HG03103 (cell line): ENCODE data around the gene PCK2.
"Not testable (repeated sequence)": the region's sequence is repeated elsewhere in the genome, so short reads cannot be mapped to it uniquely, and the experiment has no call there.

Experiments
- ATAC-seq: cut with Tn5 transposase; IDR thresholded peaks from one replicate; pipeline ENCODE4 v1.9.1; 2021; ENCODE audit warnings: low read depth; ENCODE audit not compliant: unreplicated experiment

PCK2 gene

GRCh38 chr14:24093901-24094840 lies at the start of gene PCK2:
Gene PCK2 (plus strand): TSS chr14:24094311. CDS start chr14:24094406, 95 bp downstream.
- peak; percentile 44 for ATAC-seq

- not testable (repeated sequence) for ATAC-seq
Measured at GRCh38 chr14:24049002-24049401, 45.1 kb upstream of the PCK2 start.

- ATAC-seq = not testable (repeated sequence)
Measured at GRCh38 chr14:24050753-24051152, 43.4 kb upstream of the PCK2 start.

- ATAC-seq = no peak
Measured at GRCh38 chr14:24051176-24051788, 42.8 kb upstream of the PCK2 start.

DNA sequence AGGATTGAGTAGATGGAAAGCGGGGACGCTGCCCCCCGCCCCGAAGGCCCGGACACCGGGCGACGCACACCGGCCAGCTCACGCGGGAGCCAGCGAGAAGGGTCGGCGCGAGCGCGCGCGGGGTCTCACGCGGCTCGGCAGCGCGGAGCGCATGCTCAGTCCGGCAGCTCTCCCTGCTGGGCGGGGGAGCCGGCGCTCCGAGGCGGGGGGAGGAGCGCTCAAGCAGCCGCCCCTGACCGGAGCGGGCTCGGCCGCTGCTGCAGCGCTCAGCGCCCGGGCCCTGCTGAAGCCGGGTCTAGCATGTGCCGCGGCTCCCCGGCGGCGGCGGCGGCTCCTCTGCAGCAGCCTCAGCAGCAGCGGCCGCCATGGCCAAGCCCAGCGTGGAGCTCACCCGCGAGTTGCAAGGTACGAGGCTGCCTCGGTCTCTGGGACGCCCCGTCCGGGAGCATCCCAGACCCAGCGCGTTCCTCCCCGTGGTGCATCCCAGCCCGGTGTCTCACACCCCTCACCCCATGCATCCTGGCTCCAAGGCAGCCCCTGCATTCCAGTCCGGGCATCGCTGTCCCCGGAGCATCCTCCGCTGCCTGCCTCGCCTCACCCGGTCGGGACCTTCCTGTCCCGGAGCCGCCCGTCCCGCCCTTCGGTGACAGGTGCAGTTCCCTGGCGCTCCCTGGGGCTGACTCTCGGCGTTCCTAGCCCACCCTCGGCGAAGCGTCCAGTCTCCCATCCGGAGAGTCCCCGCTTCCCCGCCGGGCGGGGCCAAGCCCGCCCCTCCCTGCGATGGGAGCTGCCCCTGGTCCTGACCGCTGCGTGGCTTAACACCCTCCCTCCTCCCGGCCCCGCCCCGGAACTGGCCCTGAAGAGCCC lies 42.1 kb upstream of the PCK2 start, which contains the start of gene CARMIL3:
Gene CARMIL3, plus strand, starts transcription at position 221 of the 867 bp plus-strand sequence. Its CDS starts 145 bp downstream, at position 366.
- no peak for ATAC-seq

DNA sequence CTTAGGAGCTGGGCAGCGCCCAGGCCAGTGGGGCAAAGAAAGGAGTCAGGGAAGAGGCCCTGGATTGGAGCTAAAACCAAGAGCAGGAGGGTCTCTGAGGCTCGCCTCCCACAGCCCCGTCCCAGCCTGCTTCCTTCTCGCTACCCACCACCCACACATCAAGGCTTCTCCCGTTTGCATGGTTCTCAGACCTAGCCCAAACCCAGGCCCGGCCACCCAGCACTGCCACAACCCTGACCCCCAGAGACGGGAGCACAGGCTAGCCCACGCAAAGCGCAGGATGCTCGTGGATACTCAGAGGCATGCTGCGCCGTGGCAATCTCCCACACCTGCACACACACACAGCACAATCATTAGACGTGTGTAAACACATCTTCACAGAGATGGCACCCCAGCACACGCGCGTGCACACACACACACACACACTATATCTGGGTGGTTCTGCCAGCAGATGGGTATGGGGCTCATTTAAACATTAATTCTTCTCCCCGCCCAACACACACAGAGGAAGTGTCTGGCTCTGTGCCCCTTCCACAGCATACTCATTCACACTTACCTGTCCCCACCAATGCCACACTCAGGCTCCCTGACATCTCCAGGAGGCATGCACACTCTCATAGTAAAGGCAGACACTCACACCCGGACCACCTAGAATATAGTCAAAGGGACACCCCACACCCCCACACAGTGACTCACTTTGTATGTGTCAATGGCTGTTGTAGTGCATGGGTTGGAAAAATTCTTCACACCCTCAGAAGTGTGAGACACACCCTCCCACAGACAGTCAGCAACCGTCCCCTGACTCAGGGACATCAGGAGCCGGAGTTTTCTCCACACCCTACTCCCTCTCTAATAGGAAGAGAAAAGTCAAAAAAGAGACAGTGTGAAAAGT lies 41.2 kb upstream of the PCK2 start:
- ATAC-seq = no peak

- no peak for ATAC-seq
Measured at GRCh38 chr14:24053548-24054323, 40.4 kb upstream of the PCK2 start.

DNA sequence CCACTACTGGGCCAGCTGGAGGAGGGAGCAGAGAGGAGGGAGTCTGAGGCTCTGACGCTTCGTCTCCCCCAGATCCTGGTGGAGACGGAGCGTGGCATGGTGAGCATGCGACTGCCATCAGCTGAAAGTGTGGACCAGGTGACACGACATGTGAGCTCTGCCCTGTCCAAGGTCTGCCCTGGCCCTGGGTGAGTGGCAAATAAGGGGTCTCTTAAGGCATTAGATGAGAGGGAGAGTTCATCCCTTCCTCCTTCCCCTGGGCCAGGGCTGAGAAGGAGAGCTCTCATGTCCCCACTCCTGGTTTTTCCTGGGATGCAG lies 39.8 kb upstream of the PCK2 start:
- no peak for ATAC-seq

- ATAC-seq = no peak
Measured at GRCh38 chr14:24054646-24055045, 39.5 kb upstream of the PCK2 start.

DNA sequence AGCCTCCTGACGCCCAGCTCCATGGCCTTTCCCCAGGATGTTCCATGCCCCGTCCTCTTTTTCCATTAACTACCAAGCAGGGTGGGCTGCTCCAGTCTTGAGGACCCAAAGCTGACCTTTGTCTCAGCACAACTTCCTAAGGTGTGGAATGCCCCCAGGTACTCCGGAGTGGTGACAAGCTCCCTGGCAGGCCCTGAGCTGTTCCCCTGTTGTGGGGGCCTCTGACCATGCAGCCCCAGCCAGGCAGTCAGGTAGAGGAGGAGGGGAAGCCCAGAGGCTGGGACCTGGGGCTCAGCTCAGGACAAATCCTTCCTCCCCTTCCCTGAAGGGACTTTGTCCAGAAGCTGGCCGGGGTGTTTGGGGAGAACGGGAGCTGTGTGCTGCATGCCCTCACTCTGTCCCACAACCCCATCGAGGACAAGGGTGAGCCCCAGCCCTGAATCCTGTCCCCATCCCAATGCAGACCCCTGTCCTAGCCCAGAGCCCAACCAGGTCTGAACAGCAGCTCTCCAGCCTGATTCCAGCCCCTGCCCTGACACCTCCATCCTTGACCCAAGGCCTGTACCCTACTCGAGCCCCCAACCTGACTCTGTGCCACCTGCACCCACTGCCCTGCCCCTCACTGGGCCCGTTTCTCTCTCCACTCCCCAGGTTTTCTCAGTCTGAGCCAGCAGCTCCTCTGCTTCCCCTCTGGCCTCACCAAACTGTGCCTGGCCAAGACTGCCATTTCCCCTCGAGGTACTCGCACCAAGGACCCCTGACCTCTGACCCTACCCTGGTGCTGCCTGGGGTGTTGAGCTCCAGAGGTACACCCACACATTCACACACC lies 37.9 kb upstream of the PCK2 start:
- no peak for ATAC-seq

GRCh38 chr14:24056800-24057184 lies 37.3 kb upstream of the PCK2 start:
- no peak for ATAC-seq

GRCh38 chr14:24057271-24057670 lies 36.8 kb upstream of the PCK2 start:
- no peak for ATAC-seq

DNA sequence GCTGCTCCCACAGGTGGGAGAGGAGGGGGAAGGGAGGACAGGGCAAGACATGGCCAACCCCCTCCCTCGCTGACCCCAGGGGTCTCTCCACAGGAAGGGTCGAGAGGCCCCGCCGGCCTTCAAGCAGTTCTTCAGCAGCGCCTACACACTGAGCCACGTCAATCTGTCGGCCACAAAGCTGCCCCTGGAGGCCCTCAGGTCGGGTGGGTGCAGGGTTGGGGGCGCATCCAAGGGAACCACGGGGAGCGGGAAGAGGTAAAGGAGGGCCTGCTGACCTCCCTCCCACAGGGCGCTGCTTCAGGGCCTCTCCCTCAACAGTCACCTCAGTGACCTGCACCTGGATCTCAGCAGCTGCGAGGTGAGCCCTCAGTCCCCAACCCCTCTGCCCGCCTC lies 36.2 kb upstream of the PCK2 start:
- ATAC-seq = no peak

DNA sequence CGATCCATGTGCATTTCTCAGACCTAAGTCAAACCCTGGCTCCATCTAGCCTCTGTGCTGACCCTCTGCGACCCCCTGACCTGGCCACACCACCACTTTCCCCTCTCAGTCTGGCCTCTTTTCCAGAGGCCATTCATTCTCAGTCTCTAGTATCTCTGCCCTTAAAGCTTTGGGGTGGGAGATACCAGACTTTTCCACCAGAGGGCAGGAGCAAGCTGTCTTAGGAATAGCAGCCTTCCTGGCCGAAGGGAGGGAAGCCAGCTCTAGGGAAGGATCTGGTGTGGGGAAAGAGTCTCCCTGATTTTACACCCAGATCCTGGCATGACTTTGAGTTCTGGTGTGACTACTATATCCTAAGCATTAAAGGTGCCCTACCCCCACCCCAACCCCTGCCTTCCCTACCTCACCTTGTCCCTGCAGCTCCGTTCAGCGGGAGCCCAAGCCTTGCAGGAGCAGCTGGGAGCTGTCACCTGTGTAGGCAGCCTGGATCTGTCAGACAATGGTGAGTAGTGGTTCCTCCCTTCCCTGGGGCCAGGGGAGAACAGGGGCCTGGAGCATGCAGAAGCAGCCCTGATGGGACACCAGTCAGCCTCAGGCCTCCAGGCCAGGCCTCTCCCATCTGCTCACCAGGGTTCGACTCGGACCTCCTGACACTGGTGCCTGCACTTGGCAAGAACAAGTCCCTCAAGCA lies 35.7 kb upstream of the PCK2 start:
- ATAC-seq = no peak

GRCh38 chr14:24058951-24059475 lies 35.1 kb upstream of the PCK2 start:
- no peak for ATAC-seq

DNA sequence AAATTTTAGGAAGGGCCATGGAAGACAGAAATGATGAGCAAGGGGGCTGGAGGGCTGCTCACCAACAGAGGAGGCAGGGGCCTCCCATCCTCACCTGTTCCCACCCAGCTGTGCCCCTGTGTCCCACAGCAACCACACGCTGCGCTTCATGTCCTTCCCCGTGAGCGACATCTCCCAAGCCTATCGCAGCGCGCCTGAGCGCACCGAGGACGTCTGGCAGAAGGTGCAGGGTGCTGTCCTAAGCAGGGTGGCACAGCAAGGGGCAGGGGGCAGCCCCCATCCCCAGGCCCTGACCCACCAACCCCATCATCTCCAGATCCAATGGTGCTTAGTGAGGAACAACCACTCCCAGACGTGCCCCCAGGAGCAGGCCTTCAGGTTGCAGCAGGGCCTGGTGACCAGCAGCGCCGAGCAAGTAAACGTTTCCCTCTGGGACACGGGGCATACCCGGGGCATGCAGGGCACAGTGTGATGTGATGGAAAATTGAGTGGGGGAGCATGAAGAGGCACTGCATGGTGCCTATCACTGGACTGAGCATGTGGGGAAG lies 34.2 kb upstream of the PCK2 start:
- no peak for ATAC-seq

DNA sequence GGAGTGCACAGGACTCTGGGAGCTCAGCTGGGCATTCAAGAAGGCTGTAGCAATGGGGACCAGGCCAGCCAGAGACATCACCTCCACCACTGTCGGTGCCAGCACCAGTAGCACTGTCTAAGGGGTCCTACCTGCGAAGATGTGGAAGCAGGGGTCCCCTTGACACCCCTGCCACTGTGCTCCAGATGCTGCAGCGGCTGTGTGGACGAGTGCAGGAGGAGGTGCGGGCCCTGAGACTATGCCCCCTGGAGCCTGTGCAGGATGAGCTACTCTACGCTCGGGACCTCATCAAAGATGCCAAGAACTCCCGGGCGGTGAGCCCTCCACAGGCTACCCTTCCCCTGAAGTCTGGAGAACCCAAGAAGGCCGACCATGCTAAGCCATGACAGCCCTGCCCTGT lies 33.7 kb upstream of the PCK2 start:
- no peak for ATAC-seq
